Measurements from ENCODE around the gene ATP6V0B. TPM values are rescaled to one million over a fixed set of nuclear protein-coding genes. Genes with fewer than 3 reads are reported as not detected.

The ATP6V0B gene
- total and polyA plus RNA-seq, 2 donors (not counting 3 experiments of a cell fraction or from before 2014, with no cell fraction given): 110 to 325 TPM

GRCh38 chr1:43993206-43993914, 18.6 kb downstream of the ATP6V0B start:
- H4K20me1 ChIP-seq (replicated peaks; ENCODE audit: control insufficient read depth, extremely low read depth, insufficient read depth, low read length): no peaks in the 10 kb centered on the region
- CTCF ChIA-PET: interaction anchor here (0.7 to 3.3 kb wide), 5 partner anchors 9 to 230 kb away, joined by 3 to 14 read pairs (median 7); no protein-coding TSS in a partner anchor
- intact Hi-C loops (cut with micrococcal nuclease): loop anchor here (5.0 kb wide), 2 partner anchors 39 to 231 kb away; partner anchors contain the start of gene SLC6A9
- H2AFZ ChIP-seq (ENCODE audit: low read depth, low read length): no peak overlapping the region
- no peaks in the 10 kb centered on the region for H3K36me3 ChIP-seq (ENCODE audit: control insufficient read depth in 2 of 2, extremely low read depth in 1 of 2, insufficient read depth in 2 of 2, low read length in 2 of 2)
- no peak overlapping the region for H3K9ac ChIP-seq (replicated peaks; ENCODE audit: extremely low read depth, insufficient read depth, low read length)
- H3K9me3 ChIP-seq (replicated peaks; ENCODE audit: control insufficient read depth, insufficient read depth, low read length): no peaks in the 10 kb centered on the region
- TF ChIP-seq POLR2AphosphoS5 (IDR thresholded peaks at IDR 0.05; ENCODE audit: insufficient read depth, low read depth, low read length): no peak
- no peak for TF ChIP-seq FOS (IDR thresholded peaks at IDR 0.05; ENCODE audit: borderline replicate concordance, insufficient read depth, low read length)
- TF ChIP-seq JUN (IDR thresholded peaks at IDR 0.05; ENCODE audit: borderline replicate concordance, insufficient read depth, insufficient read length, low read depth): no peak
- TF ChIP-seq EZH2 (IDR thresholded peaks at IDR 0.05; ENCODE audit: borderline replicate concordance, low read depth, low read length, severe bottlenecking): no peak
- no peak for TF ChIP-seq MYC (IDR thresholded peaks at IDR 0.05; ENCODE audit: low read depth, low read length)
- no peak for TF ChIP-seq POLR2A (IDR thresholded peaks at IDR 0.05; ENCODE audit: low read depth, low read length)
- no peak for TF ChIP-seq MAX (IDR thresholded peaks at IDR 0.05; ENCODE audit: insufficient read depth, insufficient read length)
- TF ChIP-seq GATA2 (IDR thresholded peaks at IDR 0.05; ENCODE audit: insufficient read depth, insufficient read length, low read depth, low read length): no peak
- TF ChIP-seq CTCF (IDR thresholded peaks at IDR 0.05; ENCODE audit: extremely low read depth in 1 of 2, insufficient read depth in 1 of 2, low read depth in 1 of 2, low read length in 2 of 2): no peak
- H3K27me3 ChIP-seq (ENCODE audit: control insufficient read depth in 2 of 2, insufficient read depth in 2 of 2, low read length in 2 of 2): no peaks in the 10 kb centered on the region
- POLR2A ChIA-PET: no interaction called here
- H3K9me1 ChIP-seq (replicated peaks; ENCODE audit: control insufficient read depth, extremely low read depth, insufficient read depth, low read length): no peaks in the 10 kb centered on the region
- BruUV-seq (replicated peaks): no TSS peak
- no peak overlapping the region for H3K4me3 ChIP-seq (replicated peaks in 1 of 3; ENCODE audit: insufficient read depth in 1 of 3, low read depth in 1 of 3, low read length in 3 of 3)
- dilution Hi-C loops (cut with MboI; ENCODE audit: extremely low pct_ligation_motif_present, low sequenced_read_pairs): no loop called here
- no peak for DNase-seq (ENCODE audit: low read depth, low spot score)
- FAIRE-seq: no peak
- no peak overlapping the region for H3K4me2 ChIP-seq (ENCODE audit: insufficient read depth, low read length)
- H3K79me2 ChIP-seq (ENCODE audit: control insufficient read depth, insufficient read depth, low read length): no peaks in the 10 kb centered on the region
- peaks cover 7% of the 10 kb centered on the region for H3K4me1 ChIP-seq (ENCODE audit: control insufficient read depth, extremely low read depth, insufficient read depth, low read length)
- H3K27ac ChIP-seq (ENCODE audit: insufficient read depth, low read depth, low read length): no peak overlapping the region
